Activated naive CD4-positive, alpha-beta T cell treated with Interleukin-2 at 50 U/mL for 16 hours (primary cell): Measurements from ENCODE around the gene THAP6.
"Not testable (repeated sequence)": the region's sequence is repeated elsewhere in the genome, so short reads cannot be mapped to it uniquely, and the experiment has no call there.

Experiments
- DNase-seq: peaks from one replicate; pipeline ENCODE4 v3.0.0-alpha.2; 2020

THAP6 gene

GRCh38 chr4:75527482-75527881 is 13.2 kb downstream of the THAP6 start:
- DNase-seq = no peak

- no peak for DNase-seq
These were observed 16.5 kb downstream of the THAP6 start for GRCh38 chr4:75530556-75531322.

GRCh38 chr4:75531536-75532143 is 17.4 kb downstream of the THAP6 start:
- DNase-seq = not testable (repeated sequence)

GRCh38 chr4:75533339-75533887 is 19.1 kb downstream of the THAP6 start:
- DNase-seq = not testable (repeated sequence)

GRCh38 chr4:75533926-75534325 is 19.7 kb downstream of the THAP6 start:
- not testable (repeated sequence) for DNase-seq

- DNase-seq = not testable (repeated sequence)
These were observed 23.0 kb downstream of the THAP6 start for GRCh38 chr4:75537308-75537707.

GRCh38 chr4:75542824-75543223 is 28.6 kb downstream of the THAP6 start:
- DNase-seq = no peak

GRCh38 chr4:75544220-75544619 is 29.9 kb downstream of the THAP6 start:
- not testable (repeated sequence) for DNase-seq

GRCh38 chr4:75544870-75545269 is 30.6 kb downstream of the THAP6 start:
- no peak for DNase-seq

GRCh38 chr4:75545526-75545925 is 31.3 kb downstream of the THAP6 start:
- no peak for DNase-seq

GRCh38 chr4:75547647-75548387 is 33.5 kb downstream of the THAP6 start:
- no peak for DNase-seq

GRCh38 chr4:75549019-75549418 is 34.7 kb downstream of the THAP6 start:
- no peak for DNase-seq

GRCh38 chr4:75552452-75552851 is 38.2 kb downstream of the THAP6 start:
- DNase-seq = no peak

GRCh38 chr4:75555294-75556164 is 41.3 kb downstream of the THAP6 start, which contains the start of gene ODAPH:
ODAPH (plus strand) TSS chr4:75556066; CDS start chr4:75556083, 17 bp downstream.
- DNase-seq = peak; percentile 51

GRCh38 chr4:75557696-75558095 is 43.4 kb downstream of the THAP6 start:
- DNase-seq = no peak

- DNase-seq = no peak
These were observed 47.5 kb downstream of the THAP6 start for GRCh38 chr4:75561789-75562188.

- DNase-seq = no peak
These were observed 49.8 kb downstream of the THAP6 start for GRCh38 chr4:75564023-75564422.

GRCh38 chr4:75565481-75565880 is 51.2 kb downstream of the THAP6 start:
- DNase-seq = no peak

- no peak for DNase-seq
These were observed 52.6 kb downstream of the THAP6 start for GRCh38 chr4:75566911-75567310.

GRCh38 chr4:75567725-75568124 is 53.5 kb downstream of the THAP6 start:
- no peak for DNase-seq
